LHCN-M2 (cell line): Measurements from ENCODE around the gene ECHS1. TPM values are rescaled to one million over a fixed set of nuclear protein-coding genes. Genes with fewer than 3 reads are reported as not detected.
"Not testable (repeated sequence)": the region's sequence is repeated elsewhere in the genome, so short reads cannot be mapped to it uniquely, and the experiment has no call there.

ENCODE experiments used
- DNase-seq: peaks from one replicate; pipeline ENCODE4 v3.0.0-alpha.2; 2012; ENCODE audit warnings: low read depth
- polyA plus RNA-seq: library from polyadenylated mRNA; unstranded; fragments of >200 nt; gene quantifications from one replicate; pipeline ENCODE4 v1.2.1, GENCODE V29; 2012; ENCODE audit warnings: missing spikeins
- total RNA-seq: library from RNA; depleted of rRNA; stranded (reverse); fragments of >200 nt; gene quantifications from 2 replicates; pipeline ENCODE4 v1.2.3, GENCODE V29; 2014; rRNA removed

ECHS1 gene
- 117 and 130 TPM in 2 replicates for total RNA-seq
- 129 TPM for polyA plus RNA-seq

DNA sequence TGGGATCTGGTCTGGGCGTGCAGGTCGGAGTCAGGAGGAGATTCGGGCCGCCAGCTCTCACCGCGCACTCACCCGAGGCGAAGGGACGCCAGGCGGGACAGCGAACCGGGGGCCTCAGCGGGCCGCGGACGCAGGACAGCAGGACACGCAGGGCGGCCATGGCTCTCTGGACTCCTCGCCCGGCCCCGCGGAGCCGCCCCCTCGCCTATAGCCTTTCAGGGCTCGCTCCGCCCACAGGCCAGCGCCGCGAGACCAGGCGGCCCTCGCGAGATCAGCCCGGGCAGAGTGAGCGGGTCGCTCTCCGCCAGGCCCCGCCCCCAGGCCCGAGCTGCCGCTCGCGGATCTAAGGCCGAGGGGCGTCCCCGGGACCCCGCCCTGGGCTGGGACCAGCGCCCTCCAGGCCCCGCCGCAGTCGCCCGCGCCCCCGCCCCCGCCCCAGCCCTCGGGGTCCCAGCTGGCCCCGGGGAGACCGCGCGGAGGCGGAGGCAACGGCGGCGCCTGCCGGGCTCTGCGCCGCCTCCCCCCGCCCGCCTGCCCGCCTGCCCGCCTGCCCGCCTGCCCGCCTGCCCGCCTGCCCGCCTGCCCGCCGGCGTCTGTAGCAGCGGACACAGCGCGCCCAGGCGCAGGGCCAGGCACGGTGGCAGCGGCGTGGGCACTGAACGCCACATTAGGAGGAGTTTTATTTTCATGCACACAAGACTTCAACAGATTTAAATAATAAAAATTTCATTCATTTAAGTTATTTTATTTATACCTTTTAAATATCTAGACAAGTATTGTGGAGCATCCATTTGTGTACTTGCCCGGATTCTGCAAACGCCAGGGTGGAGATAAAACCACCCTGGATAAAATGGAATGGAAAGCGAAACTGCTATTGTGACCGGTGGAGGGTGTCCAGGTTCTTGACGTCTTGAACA is at the start of gene ECHS1:
TSS of gene ECHS1 (minus strand) at position 181 of the 917 bp plus-strand sequence. CDS start at position 160, 21 bp downstream.
- peak; percentile 88 for DNase-seq

GRCh38 chr10:133422223-133422806 is 49.2 kb upstream of the ECHS1 start:
- no peak for DNase-seq

- no peak for DNase-seq
Observed at GRCh38 chr10:133421336-133422222, 48.4 kb upstream of the ECHS1 start.

GRCh38 chr10:133420579-133420978 is 47.4 kb upstream of the ECHS1 start:
- no peak for DNase-seq

GRCh38 chr10:133420028-133420427 is 46.9 kb upstream of the ECHS1 start:
- no peak for DNase-seq

- no peak for DNase-seq
Observed at GRCh38 chr10:133419211-133419950, 46.2 kb upstream of the ECHS1 start.

- no peak for DNase-seq
Observed at GRCh38 chr10:133418289-133418993, 45.3 kb upstream of the ECHS1 start.

- no peak for DNase-seq
Observed at GRCh38 chr10:133415752-133416151, 42.6 kb upstream of the ECHS1 start.

- not testable (repeated sequence) for DNase-seq
Observed at GRCh38 chr10:133414401-133414800, 41.2 kb upstream of the ECHS1 start.

GRCh38 chr10:133412381-133412711 is 39.2 kb upstream of the ECHS1 start:
- DNase-seq = no peak

GRCh38 chr10:133411523-133412380 is 38.6 kb upstream of the ECHS1 start:
- DNase-seq = no peak

DNA sequence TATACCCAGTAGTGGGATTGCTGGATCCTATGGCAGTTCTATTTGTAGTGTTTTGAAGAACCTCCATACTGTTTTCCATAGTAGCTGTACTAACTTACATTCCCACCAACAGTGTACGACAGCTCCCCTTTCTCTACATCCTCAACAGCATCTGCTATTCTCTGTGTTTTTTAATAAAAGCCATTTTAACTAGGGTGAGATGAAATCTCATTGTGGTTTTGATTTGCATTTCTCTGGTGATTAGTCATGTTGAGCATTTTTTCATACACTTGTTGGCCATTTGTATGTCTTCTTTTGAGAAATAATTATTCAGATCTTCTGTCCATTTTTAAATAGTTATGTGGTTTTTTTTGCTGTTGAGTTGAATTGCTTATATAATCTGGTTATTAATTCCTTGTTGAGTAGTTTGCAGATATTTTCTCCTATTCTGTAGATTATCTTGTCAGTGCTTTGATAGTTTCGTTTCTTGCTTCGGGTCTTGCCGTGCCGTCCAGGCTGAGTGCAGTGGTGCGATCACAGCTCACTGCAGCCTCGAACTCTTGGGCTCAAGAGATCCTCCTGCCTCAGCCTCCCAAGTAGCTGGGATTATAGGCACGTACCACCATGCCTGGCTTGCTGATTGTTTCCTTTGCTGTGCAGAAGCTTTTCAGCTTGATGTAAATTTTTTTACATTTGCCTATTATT is 32.8 kb upstream of the ECHS1 start:
- DNase-seq = peak; percentile 56

DNA sequence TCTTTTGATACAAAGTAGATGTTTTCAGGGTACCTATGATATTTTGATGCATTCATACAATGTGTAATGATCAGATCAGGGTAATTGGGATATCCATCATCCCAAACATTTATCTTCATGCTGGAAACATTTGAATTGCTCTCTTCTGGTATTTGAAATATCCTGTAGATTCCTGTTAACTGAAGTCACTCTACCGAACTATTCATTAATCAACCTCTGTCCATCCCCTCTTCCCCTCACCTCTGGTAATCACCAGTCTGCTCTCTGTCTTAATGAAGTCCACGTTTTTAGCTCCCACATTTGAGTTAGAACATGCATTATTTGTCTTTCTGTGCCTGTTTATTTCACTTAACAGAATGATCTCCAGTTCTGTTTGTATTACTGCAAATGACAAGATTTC is 32.1 kb upstream of the ECHS1 start:
- DNase-seq = no peak

- no peak for DNase-seq
Observed at GRCh38 chr10:133403784-133404183, 30.6 kb upstream of the ECHS1 start.

- DNase-seq = no peak
Observed at GRCh38 chr10:133403359-133403758, 30.2 kb upstream of the ECHS1 start.

GRCh38 chr10:133401981-133402725 is 29.0 kb upstream of the ECHS1 start:
- DNase-seq = no peak

DNA sequence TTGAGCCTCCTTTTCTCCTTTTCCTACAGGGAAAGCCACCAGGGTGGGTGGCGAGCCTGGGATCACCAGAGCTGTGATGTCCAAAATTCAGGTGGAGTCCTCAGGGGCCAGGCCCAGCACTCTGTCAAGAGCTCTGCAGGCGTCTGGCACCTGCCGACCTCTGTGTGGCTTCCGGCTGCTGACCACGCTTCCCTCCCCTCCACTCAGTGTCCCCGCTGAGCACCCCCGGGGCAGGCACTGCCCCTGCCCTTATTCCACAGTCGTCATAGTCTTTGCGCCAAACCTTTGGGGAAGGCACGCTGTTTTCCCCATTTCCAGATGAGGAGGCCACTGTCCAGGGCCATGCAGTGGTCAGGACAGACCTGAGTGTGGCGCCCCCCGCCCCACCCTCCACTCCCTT is 28.3 kb upstream of the ECHS1 start:
- DNase-seq = no peak
